Measurements from ENCODE around the gene PSORS1C2. TPM values are rescaled to one million over a fixed set of nuclear protein-coding genes. Genes with fewer than 3 reads are reported as not detected.

PSORS1C2 gene
- total and polyA plus RNA-seq, 2 donors (not counting 1 experiment from before 2014, with no cell fraction given) = not detected

- H4K20me1 ChIP-seq (ENCODE audit: control insufficient read depth, insufficient read depth, low read length, poor library complexity, severe bottlenecking) = no peaks in the 10 kb centered on the region
- ChIA-PET POLR2A (no interaction called here), CTCF (no interaction called here)
- Mint-ChIP-seq H3K27ac (no peak overlapping the region), H3K27me3 (no peaks in the 10 kb centered on the region), H3K4me1 (no peaks in the 10 kb centered on the region), H3K9me3 (ENCODE audit: insufficient read depth) (no peaks in the 10 kb centered on the region), H3K4me3 (no peak overlapping the region)
- no peak for TF ChIP-seq CTCF (IDR thresholded peaks at IDR 0.05)
- no peak for TF ChIP-seq EZH2 (IDR thresholded peaks at IDR 0.05; ENCODE audit: borderline replicate concordance, insufficient read depth, low read depth, low read length, poor library complexity, severe bottlenecking)
- H3K9me3 ChIP-seq (ENCODE audit: control extremely low read depth in 1 of 3, control insufficient read depth in 2 of 3, insufficient read depth in 1 of 3, low read length in 2 of 3) = no peaks in the 10 kb centered on the region
- no peaks in the 10 kb centered on the region for H3K79me2 ChIP-seq (ENCODE audit: control insufficient read depth, insufficient read depth, low read length)
- WGBS (ENCODE audit: insufficient coverage) = 86% methylated on average over 1 of the region's 5 CpGs
- no peak for ATAC-seq (ENCODE audit: low read depth)
- H3K27ac ChIP-seq (ENCODE audit: low read length in 2 of 2) = no peak overlapping the region
- no peaks in the 10 kb centered on the region for H3K4me1 ChIP-seq (ENCODE audit: control insufficient read depth in 2 of 2, insufficient read depth in 2 of 2, low read length in 2 of 2)
- H3K36me3 ChIP-seq (replicated peaks in 1 of 2; ENCODE audit: control extremely low read depth in 1 of 2, control insufficient read depth in 1 of 2, extremely low read depth in 1 of 2, insufficient read depth in 2 of 2, low read length in 1 of 2) = no peaks in the 10 kb centered on the region
- H2AFZ ChIP-seq (ENCODE audit: insufficient read depth, low read depth, low read length, poor library complexity, severe bottlenecking) = no peak overlapping the region
- H3K4me2 ChIP-seq (replicated peaks; ENCODE audit: low read depth, low read length, poor library complexity, severe bottlenecking) = no peak overlapping the region
- H3K4me3 ChIP-seq (ENCODE audit: control extremely low read depth in 1 of 5, extremely low read depth in 1 of 5, insufficient read depth in 1 of 5, low read depth in 2 of 5, low read length in 4 of 5) = no peak overlapping the region
- no peak for DNase-seq
- H3K27me3 ChIP-seq (replicated peaks in 1 of 4; ENCODE audit: control extremely low read depth in 1 of 4, control insufficient read depth in 3 of 4, insufficient read depth in 4 of 4, low read length in 3 of 4) = no peaks in the 10 kb centered on the region
- intact Hi-C loops (cut with micrococcal nuclease) = no loop called here
- H3K9ac ChIP-seq (ENCODE audit: low read length) = no peak overlapping the region
Measured at GRCh38 chr6:31172973-31173384, 34.1 kb upstream of the PSORS1C2 start.

DNA sequence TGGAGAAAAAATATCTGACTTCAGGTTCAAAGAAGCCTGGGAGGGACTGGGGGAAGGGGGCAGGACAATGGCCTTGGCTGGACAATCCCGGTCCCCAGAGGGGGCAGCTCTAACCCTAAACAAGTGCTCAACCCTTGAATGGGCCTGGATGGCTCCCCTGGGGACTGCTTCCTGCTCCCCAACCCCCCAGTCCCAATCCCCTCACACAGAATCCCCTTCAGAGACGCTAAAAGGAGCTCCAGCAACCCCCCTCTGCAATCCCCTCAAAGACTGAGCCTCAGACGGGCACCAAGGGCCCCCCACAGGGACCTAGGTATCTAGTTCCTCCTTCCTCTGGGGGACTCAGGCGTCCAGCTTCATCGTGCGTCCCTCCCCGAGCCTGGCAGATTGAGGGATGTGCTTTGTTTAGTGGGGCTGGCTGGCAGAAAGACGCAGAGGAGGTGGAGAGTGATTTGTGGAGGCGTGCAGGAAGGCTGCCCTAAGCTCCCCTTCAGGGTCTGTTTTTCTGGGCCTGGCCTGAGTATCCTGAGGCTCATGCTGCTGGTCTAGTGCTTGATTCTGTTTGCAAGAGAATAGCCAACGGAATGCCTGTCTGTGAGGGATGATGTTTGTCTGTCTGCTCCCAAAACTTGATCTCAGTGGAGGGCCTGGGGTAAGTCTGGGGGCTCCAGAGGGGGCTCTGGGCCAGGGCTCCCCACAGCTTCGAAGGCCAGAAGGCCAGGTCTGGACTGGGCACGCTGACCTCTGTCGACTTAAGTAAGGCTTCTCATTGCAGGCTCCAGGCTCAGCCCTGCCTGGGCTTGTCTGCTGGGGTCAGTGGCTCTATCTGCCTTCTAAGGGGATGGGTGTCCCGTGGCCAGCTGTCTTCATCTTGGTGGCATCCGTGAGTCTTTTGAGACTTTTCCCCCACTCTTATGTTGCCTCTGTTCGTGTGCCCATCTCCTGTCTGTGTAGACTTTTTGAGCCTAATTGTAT lies 33.4 kb upstream of the PSORS1C2 start:
- Histone ChIP-seq H4K20me1 (ENCODE audit: control insufficient read depth, insufficient read depth, low read length, poor library complexity, severe bottlenecking) (no peaks in the 10 kb centered on the region), H3K4me1 (ENCODE audit: control insufficient read depth in 2 of 2, insufficient read depth in 2 of 2, low read length in 2 of 2) (no peaks in the 10 kb centered on the region), H3K79me2 (ENCODE audit: control insufficient read depth, insufficient read depth, low read length) (no peaks in the 10 kb centered on the region), H3K9me3 (ENCODE audit: control extremely low read depth in 1 of 3, control insufficient read depth in 2 of 3, insufficient read depth in 1 of 3, low read length in 2 of 3) (no peaks in the 10 kb centered on the region), H3K27ac (ENCODE audit: low read length in 2 of 2) (no peak overlapping the region), H3K4me2 (replicated peaks; ENCODE audit: low read depth, low read length, poor library complexity, severe bottlenecking) (no peak overlapping the region), H3K27me3 (replicated peaks in 1 of 4; ENCODE audit: control extremely low read depth in 1 of 4, control insufficient read depth in 3 of 4, insufficient read depth in 4 of 4, low read length in 3 of 4) (no peaks in the 10 kb centered on the region), H3K36me3 (replicated peaks in 1 of 2; ENCODE audit: control extremely low read depth in 1 of 2, control insufficient read depth in 1 of 2, extremely low read depth in 1 of 2, insufficient read depth in 2 of 2, low read length in 1 of 2) (no peaks in the 10 kb centered on the region), H3K4me3 (ENCODE audit: control extremely low read depth in 1 of 5, extremely low read depth in 1 of 5, insufficient read depth in 1 of 5, low read depth in 2 of 5, low read length in 4 of 5) (no peak overlapping the region), H3K9ac (ENCODE audit: low read length) (no peak overlapping the region), H2AFZ (ENCODE audit: insufficient read depth, low read depth, low read length, poor library complexity, severe bottlenecking) (no peak overlapping the region)
- ATAC-seq (ENCODE audit: low read depth) (no peak), DNase-seq (no peak)
- Mint-ChIP-seq H3K27me3 (no peaks in the 10 kb centered on the region), H3K4me3 (no peak overlapping the region), H3K9me3 (ENCODE audit: insufficient read depth) (no peaks in the 10 kb centered on the region), H3K4me1 (no peaks in the 10 kb centered on the region), H3K27ac (no peak overlapping the region)
- 82% methylated on average over 10 of the region's 16 CpGs for WGBS (ENCODE audit: insufficient coverage)
- no peak for TF ChIP-seq EZH2 (IDR thresholded peaks at IDR 0.05; ENCODE audit: borderline replicate concordance, insufficient read depth, low read depth, low read length, poor library complexity, severe bottlenecking)
- TF ChIP-seq CTCF (IDR thresholded peaks at IDR 0.05) = no peak
- ChIA-PET POLR2A (no interaction called here), CTCF (no interaction called here)
- intact Hi-C loops (cut with micrococcal nuclease) = no loop called here
